SK-N-SH treated with all-trans-retinoic acid at 6 μM for 48 hours (cell line): ENCODE results near the gene TM9SF3.

ENCODE experiments used
- ATAC-seq: fragments of 200-7000 bp; cut with Tn5 transposase; 3 replicates; pipeline ENCODE4 v1.9.1; 2020; ENCODE audit warnings: mild to moderate bottlenecking, moderate library complexity
- ARNTL ChIP-seq: fragments of 450-650 bp; formaldehyde crosslinking; IDR thresholded peaks from 2 replicates; pipeline ENCODE4 v1.5.0; 2020; ENCODE audit warnings: low read depth, mild to moderate bottlenecking, moderate library complexity, borderline replicate concordance
- BACH2 ChIP-seq: fragments of 250-450 bp; sonication (Bioruptor Pico); IDR thresholded peaks from 2 replicates; pipeline ENCODE4 v1.9.0; 2021; ENCODE audit warnings: mild to moderate bottlenecking, borderline replicate concordance
- CSDC2 ChIP-seq: fragments of 250-450 bp; sonication (Bioruptor Pico); IDR thresholded peaks from 2 replicates; pipeline ENCODE4 v1.5.0; 2020; ENCODE audit warnings: mild to moderate bottlenecking, moderate library complexity
- GLIS3 ChIP-seq: fragments of 250-450 bp; sonication (Bioruptor Pico); IDR thresholded peaks from 2 replicates; pipeline ENCODE4 v1.5.0; 2020; ENCODE audit warnings: mild to moderate bottlenecking, moderate library complexity
- ISL1 ChIP-seq: fragments of 250-450 bp; sonication (Bioruptor Pico); IDR thresholded peaks from 2 replicates; pipeline ENCODE4 v2.1.2; 2022; ENCODE audit warnings: mild to moderate bottlenecking, moderate library complexity
- OSR1 ChIP-seq: fragments of 250-450 bp; sonication (Bioruptor Pico); IDR thresholded peaks from 2 replicates; pipeline ENCODE4 v1.8.0; 2022; ENCODE audit warnings: moderate library complexity, mild to moderate bottlenecking, inconsistent platforms
- PATZ1 ChIP-seq: fragments of 250-450 bp; sonication (Bioruptor Pico); IDR thresholded peaks from 2 replicates; pipeline ENCODE4 v1.8.0; 2020; ENCODE audit warnings: mild to moderate bottlenecking, moderate library complexity, borderline replicate concordance
- POU6F1 ChIP-seq: fragments of 250-450 bp; sonication (Bioruptor Pico); IDR thresholded peaks from 2 replicates; pipeline ENCODE4 v1.8.0; 2021; ENCODE audit warnings: low read depth, mild to moderate bottlenecking, moderate library complexity, borderline replicate concordance
- PPARA ChIP-seq: fragments of 250-450 bp; sonication (Bioruptor Pico); IDR thresholded peaks from 2 replicates; pipeline ENCODE4 v1.5.0; 2020; ENCODE audit warnings: mild to moderate bottlenecking, borderline replicate concordance
- RARB ChIP-seq: fragments of 250-450 bp; sonication (Bioruptor Pico); IDR thresholded peaks from 2 replicates; pipeline ENCODE4 v1.8.0; 2021; ENCODE audit warnings: mild to moderate bottlenecking, moderate library complexity
- TOX ChIP-seq: fragments of 250-450 bp; sonication (Bioruptor Pico); IDR thresholded peaks from 2 replicates; pipeline ENCODE4 v1.8.0; 2021; ENCODE audit warnings: mild to moderate bottlenecking, moderate library complexity, borderline replicate concordance
- TSHZ2 ChIP-seq: fragments of 250-450 bp; sonication (Bioruptor Pico); IDR thresholded peaks from 2 replicates; pipeline ENCODE4 v1.5.0; 2020; ENCODE audit warnings: mild to moderate bottlenecking, moderate library complexity
- ZC3H10 ChIP-seq: fragments of 250-450 bp; sonication (Bioruptor Pico); IDR thresholded peaks from 2 replicates; pipeline ENCODE4 v1.5.1; 2021; ENCODE audit warnings: mild to moderate bottlenecking, moderate library complexity
- ZFP3 ChIP-seq: fragments of 250-450 bp; sonication (Bioruptor Pico); IDR thresholded peaks from 2 replicates; pipeline ENCODE4 v1.5.0; 2020; ENCODE audit warnings: mild to moderate bottlenecking, moderate library complexity
- ZNF565 ChIP-seq: fragments of 450-650 bp; formaldehyde crosslinking; conservative IDR thresholded peaks from 2 replicates; pipeline ENCODE4 v1.5.0; 2020; ENCODE audit warnings: low read depth, mild to moderate bottlenecking, moderate library complexity
- ZNF70 ChIP-seq: fragments of 450-650 bp; formaldehyde crosslinking; IDR thresholded peaks from 2 replicates; pipeline ENCODE4 v1.5.0; 2020; ENCODE audit warnings: mild to moderate bottlenecking, moderate library complexity
- ZNF8 ChIP-seq: fragments of 450-650 bp; formaldehyde crosslinking; IDR thresholded peaks from 2 replicates; pipeline ENCODE4 v1.5.0; 2020; ENCODE audit warnings: mild to moderate bottlenecking, moderate library complexity

TM9SF3 gene

GRCh38 chr10:96606946-96607345 is 20.1 kb upstream of the TM9SF3 start:
- ATAC-seq: no peak
- TF ChIP-seq PATZ1 (CRISPR knock-in tag): no peak
- TF ChIP-seq POU6F1 (CRISPR knock-in tag): no peak

- ATAC-seq: peak; percentile 20; the same call in 2 of the 3 replicates
- TF ChIP-seq RARB (CRISPR knock-in tag) (no peak), ARNTL (CRISPR knock-in tag) (no peak), ZNF70 (no peak), PATZ1 (CRISPR knock-in tag) (no peak)
- TF ChIP-seq, all 23 proteins: peak for 0
Observed at GRCh38 chr10:96606216-96606615, 19.4 kb upstream of the TM9SF3 start.

GRCh38 chr10:96600337-96600736 is 13.5 kb upstream of the TM9SF3 start:
- ATAC-seq: no peak
- no peak for TF ChIP-seq ZNF565 (CRISPR knock-in tag)

- ATAC-seq: no peak
Observed at GRCh38 chr10:96598846-96599245, 12.0 kb upstream of the TM9SF3 start.

GRCh38 chr10:96596422-96597407 is 9.9 kb upstream of the TM9SF3 start:
- no peak for ATAC-seq
- no peak for TF ChIP-seq GLIS3 (CRISPR knock-in tag)
- TF ChIP-seq ZFP3 (CRISPR knock-in tag): no peak
- TF ChIP-seq ZNF8 (CRISPR knock-in tag): no peak
- TF ChIP-seq ZC3H10: no peak
- no peak for TF ChIP-seq TOX (CRISPR knock-in tag)
- no peak for TF ChIP-seq PATZ1 (CRISPR knock-in tag)
- no peak for TF ChIP-seq CSDC2 (CRISPR knock-in tag)
- no peak for TF ChIP-seq ARNTL (CRISPR knock-in tag)
- no peak for TF ChIP-seq PPARA (CRISPR knock-in tag)
- no peak for TF ChIP-seq POU6F1 (CRISPR knock-in tag)
- no peak for TF ChIP-seq BACH2 (CRISPR knock-in tag)
- TF ChIP-seq TSHZ2: no peak
- no peak for TF ChIP-seq OSR1 (CRISPR knock-in tag)
- TF ChIP-seq, all 23 proteins: peak for 0

More at GRCh38 chr10:96598846-96599245, 12.0 kb upstream of the TM9SF3 start:
- TF ChIP-seq ISL1 (CRISPR knock-in tag) (no peak), ZNF565 (CRISPR knock-in tag) (no peak)
